HepG2 (cell line): Measurements from ENCODE around the gene SDF2. TPM values are rescaled to one million over a fixed set of nuclear protein-coding genes. Genes with fewer than 3 reads are reported as not detected.

Experiments used
- ARNT ChIP-seq: fragments of 450-650 bp; IDR thresholded peaks from 2 replicates; pipeline ENCODE4 v1.6.1; 2017
- KMT2A ChIP-seq: sonication (generic); formaldehyde crosslinking; IDR thresholded peaks from 2 replicates; pipeline ENCODE4 v1.4.0; 2020; ENCODE audit warnings: missing genetic modification reagents
- NPAS2 ChIP-seq: sonication (generic); formaldehyde crosslinking; IDR thresholded peaks from 2 replicates; pipeline ENCODE4 v1.8.0; 2022; ENCODE audit warnings: mild to moderate bottlenecking, missing genetic modification reagents, borderline replicate concordance
- NR2F2 ChIP-seq: IDR thresholded peaks from 2 replicates; pipeline ENCODE4 v1.6.1; 2012; ENCODE audit warnings: low read depth, inconsistent platforms, borderline replicate concordance
- PHF21A ChIP-seq: sonication (generic); formaldehyde crosslinking; IDR thresholded peaks from 2 replicates; pipeline ENCODE4 v1.5.0; 2020; ENCODE audit warnings: mild to moderate bottlenecking, missing genetic modification reagents
- XBP1 ChIP-seq: sonication (generic); formaldehyde crosslinking; IDR thresholded peaks from 2 replicates; pipeline ENCODE4 v1.5.0; 2020; ENCODE audit warnings: missing genetic modification reagents
- ZBTB7B ChIP-seq: sonication (generic); formaldehyde crosslinking; IDR thresholded peaks from 2 replicates; pipeline ENCODE4 v1.4.0; 2020; ENCODE audit warnings: missing genetic modification reagents
- ZNF367 ChIP-seq: sonication (generic); formaldehyde crosslinking; IDR thresholded peaks from 2 replicates; pipeline ENCODE4 v1.4.0; 2020; ENCODE audit warnings: missing genetic modification reagents, borderline replicate concordance
- ZNF570 ChIP-seq: sonication (generic); formaldehyde crosslinking; IDR thresholded peaks from 2 replicates; pipeline ENCODE4 v1.4.0; 2020; ENCODE audit warnings: mild to moderate bottlenecking, missing genetic modification reagents, borderline replicate concordance
- ZNF777 ChIP-seq: sonication (generic); formaldehyde crosslinking; IDR thresholded peaks from 2 replicates; pipeline ENCODE4 v1.4.0; 2020; ENCODE audit warnings: missing genetic modification reagents
- polyA plus RNA-seq, 8 experiments: library from polyadenylated mRNA; depleted of rRNA in 3 of 8; stranded (reverse) in 7 of 8; unstranded in 1 of 8; fragments of >200 nt; fragmentation: Illumina TruSeq in 4 of 8; extraction: Trizol in 4 of 8; gene quantifications; 2 replicates each; pipeline versions ENCODE4 v1.2.1 to v1.2.3, GENCODE V29; 2011 to 2016; ENCODE audit warnings: low read depth in 4 of 8, missing spikeins in 1 of 8, mixed read lengths in 1 of 8; ENCODE audit not compliant: insufficient read depth in 1 of 8
- total RNA-seq, 5 experiments: library from RNA; depleted of rRNA; stranded (reverse); fragments of >200 nt; fragmentation: Illumina TruSeq; extraction: Trizol; gene quantifications; 2 replicates each; pipeline ENCODE4 v1.2.3, GENCODE V29; 2016; ENCODE audit warnings: low read depth in 1 of 5
- TF ChIP-seq, protein P1 (sequence below): IDR thresholded peaks from 2 replicates; pipeline ENCODE4 v1.6.1; 2016; ENCODE audit warnings: mild to moderate bottlenecking, missing biosample characterization, missing genetic modification reagents
- TF ChIP-seq, protein P2 (sequence below), 2 experiments: sonication (generic) in 1 of 2; formaldehyde crosslinking in 1 of 2; IDR thresholded peaks; 2 replicates each; pipeline versions ENCODE4 v1.4.0 to v1.6.1; 2016 to 2020; ENCODE audit warnings: borderline replicate concordance in 1 of 2, low read depth in 1 of 2, mild to moderate bottlenecking in 1 of 2, missing genetic modification reagents in 1 of 2
- TF ChIP-seq, protein P3 (sequence below): IDR thresholded peaks from 2 replicates; pipeline ENCODE4 v1.6.1; 2016; ENCODE audit warnings: low read depth, control low read depth
- TF ChIP-seq, protein P4 (sequence below): sonication (generic); formaldehyde crosslinking; IDR thresholded peaks from 2 replicates; pipeline ENCODE4 v1.4.0; 2020; ENCODE audit warnings: missing genetic modification reagents
- TF ChIP-seq, protein P5 (sequence below): sonication (generic); formaldehyde crosslinking; IDR thresholded peaks from 2 replicates; pipeline ENCODE4 v1.4.0; 2020; ENCODE audit warnings: mild to moderate bottlenecking, missing genetic modification reagents
- TF ChIP-seq, protein P6 (sequence below): sonication (generic); formaldehyde crosslinking; IDR thresholded peaks from 2 replicates; pipeline ENCODE4 v1.4.0; 2020; ENCODE audit warnings: missing genetic modification reagents
- TF ChIP-seq, protein P7 (sequence below): sonication (generic); formaldehyde crosslinking; IDR thresholded peaks from 2 replicates; pipeline ENCODE4 v1.4.0; 2020; ENCODE audit warnings: mild to moderate bottlenecking, missing genetic modification reagents

Gene SDF2
- total and polyA plus RNA-seq, 2 of the 13 experiments (the other 11 are each of a cell fraction or from before 2014, with no cell fraction given): 58.2 to 58.4 TPM

DNA sequence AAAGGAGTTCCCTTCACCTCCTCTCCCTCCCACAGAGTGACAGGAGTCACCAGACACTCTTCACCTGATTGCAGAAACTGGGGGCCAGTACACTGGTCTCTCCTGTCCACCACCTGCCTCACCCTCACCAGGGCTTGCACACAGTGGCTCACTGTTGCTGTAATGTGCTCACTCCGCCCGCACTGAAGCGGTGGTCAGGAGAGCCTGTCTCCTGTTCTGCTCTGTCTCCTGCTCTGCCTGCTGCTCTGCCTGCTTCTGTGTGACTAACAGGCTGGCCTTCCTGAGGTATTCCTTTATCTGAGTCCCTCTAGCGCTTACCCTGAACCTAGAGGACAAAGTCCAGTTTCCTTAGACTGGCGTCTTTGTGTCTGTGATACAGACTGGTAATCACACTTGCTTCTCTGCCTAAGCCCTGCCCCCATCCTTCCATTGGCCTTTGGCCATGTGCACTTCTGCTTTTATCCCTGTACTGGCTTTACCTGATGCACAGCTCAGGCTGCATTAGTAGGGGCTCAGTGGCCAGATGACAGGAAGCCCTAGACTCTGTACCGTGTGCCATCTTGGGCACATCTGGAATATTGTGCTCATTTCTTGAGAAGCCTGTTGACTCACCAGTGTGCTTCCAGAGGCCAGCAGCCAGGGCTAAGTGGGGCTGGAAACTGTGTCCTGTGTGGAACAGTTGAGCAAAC, 36.7 kb upstream of the SDF2 start (continued):
- TF ChIP-seq, protein P1, sequence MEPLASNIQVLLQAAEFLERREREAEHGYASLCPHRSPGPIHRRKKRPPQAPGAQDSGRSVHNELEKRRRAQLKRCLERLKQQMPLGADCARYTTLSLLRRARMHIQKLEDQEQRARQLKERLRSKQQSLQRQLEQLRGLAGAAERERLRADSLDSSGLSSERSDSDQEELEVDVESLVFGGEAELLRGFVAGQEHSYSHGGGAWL (CRISPR knock-in tag): 0 out of 2 replicates have a peak, but pooled peaks have one; percentile 15
- no peak for TF ChIP-seq ZNF367 (CRISPR knock-in tag)
- no peak for TF ChIP-seq ZNF570 (CRISPR knock-in tag)
- TF ChIP-seq ZBTB7B: peak; percentile 77
- peak; percentile 34; the same call in 1 of the 2 replicates for TF ChIP-seq KMT2A
- TF ChIP-seq, protein P2, sequence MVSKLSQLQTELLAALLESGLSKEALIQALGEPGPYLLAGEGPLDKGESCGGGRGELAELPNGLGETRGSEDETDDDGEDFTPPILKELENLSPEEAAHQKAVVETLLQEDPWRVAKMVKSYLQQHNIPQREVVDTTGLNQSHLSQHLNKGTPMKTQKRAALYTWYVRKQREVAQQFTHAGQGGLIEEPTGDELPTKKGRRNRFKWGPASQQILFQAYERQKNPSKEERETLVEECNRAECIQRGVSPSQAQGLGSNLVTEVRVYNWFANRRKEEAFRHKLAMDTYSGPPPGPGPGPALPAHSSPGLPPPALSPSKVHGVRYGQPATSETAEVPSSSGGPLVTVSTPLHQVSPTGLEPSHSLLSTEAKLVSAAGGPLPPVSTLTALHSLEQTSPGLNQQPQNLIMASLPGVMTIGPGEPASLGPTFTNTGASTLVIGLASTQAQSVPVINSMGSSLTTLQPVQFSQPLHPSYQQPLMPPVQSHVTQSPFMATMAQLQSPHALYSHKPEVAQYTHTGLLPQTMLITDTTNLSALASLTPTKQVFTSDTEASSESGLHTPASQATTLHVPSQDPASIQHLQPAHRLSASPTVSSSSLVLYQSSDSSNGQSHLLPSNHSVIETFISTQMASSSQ (IDR thresholded peaks at IDR 0.05; ENCODE audit: low read depth): no peak; the same call in 1 of the 2 replicates
- TF ChIP-seq, protein P2 (CRISPR knock-in tag; IDR thresholded peaks at IDR 0.05; ENCODE audit: borderline replicate concordance): peak; percentile 82; the same call in 1 of the 2 replicates
- TF ChIP-seq, protein P3, sequence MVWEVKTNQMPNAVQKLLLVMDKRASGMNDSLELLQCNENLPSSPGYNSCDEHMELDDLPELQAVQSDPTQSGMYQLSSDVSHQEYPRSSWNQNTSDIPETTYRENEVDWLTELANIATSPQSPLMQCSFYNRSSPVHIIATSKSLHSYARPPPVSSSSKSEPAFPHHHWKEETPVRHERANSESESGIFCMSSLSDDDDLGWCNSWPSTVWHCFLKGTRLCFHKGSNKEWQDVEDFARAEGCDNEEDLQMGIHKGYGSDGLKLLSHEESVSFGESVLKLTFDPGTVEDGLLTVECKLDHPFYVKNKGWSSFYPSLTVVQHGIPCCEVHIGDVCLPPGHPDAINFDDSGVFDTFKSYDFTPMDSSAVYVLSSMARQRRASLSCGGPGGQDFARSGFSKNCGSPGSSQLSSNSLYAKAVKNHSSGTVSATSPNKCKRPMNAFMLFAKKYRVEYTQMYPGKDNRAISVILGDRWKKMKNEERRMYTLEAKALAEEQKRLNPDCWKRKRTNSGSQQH: peak; percentile 46; the same call in 1 of the 2 replicates
- TF ChIP-seq ARNT: no peak
- TF ChIP-seq, protein P4, sequence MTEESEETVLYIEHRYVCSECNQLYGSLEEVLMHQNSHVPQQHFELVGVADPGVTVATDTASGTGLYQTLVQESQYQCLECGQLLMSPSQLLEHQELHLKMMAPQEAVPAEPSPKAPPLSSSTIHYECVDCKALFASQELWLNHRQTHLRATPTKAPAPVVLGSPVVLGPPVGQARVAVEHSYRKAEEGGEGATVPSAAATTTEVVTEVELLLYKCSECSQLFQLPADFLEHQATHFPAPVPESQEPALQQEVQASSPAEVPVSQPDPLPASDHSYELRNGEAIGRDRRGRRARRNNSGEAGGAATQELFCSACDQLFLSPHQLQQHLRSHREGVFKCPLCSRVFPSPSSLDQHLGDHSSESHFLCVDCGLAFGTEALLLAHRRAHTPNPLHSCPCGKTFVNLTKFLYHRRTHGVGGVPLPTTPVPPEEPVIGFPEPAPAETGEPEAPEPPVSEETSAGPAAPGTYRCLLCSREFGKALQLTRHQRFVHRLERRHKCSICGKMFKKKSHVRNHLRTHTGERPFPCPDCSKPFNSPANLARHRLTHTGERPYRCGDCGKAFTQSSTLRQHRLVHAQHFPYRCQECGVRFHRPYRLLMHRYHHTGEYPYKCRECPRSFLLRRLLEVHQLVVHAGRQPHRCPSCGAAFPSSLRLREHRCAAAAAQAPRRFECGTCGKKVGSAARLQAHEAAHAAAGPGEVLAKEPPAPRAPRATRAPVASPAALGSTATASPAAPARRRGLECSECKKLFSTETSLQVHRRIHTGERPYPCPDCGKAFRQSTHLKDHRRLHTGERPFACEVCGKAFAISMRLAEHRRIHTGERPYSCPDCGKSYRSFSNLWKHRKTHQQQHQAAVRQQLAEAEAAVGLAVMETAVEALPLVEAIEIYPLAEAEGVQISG (CRISPR knock-in tag): peak; percentile 69
- TF ChIP-seq, protein P5, sequence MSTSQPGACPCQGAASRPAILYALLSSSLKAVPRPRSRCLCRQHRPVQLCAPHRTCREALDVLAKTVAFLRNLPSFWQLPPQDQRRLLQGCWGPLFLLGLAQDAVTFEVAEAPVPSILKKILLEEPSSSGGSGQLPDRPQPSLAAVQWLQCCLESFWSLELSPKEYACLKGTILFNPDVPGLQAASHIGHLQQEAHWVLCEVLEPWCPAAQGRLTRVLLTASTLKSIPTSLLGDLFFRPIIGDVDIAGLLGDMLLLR (CRISPR knock-in tag): no peak
- TF ChIP-seq, protein P6, sequence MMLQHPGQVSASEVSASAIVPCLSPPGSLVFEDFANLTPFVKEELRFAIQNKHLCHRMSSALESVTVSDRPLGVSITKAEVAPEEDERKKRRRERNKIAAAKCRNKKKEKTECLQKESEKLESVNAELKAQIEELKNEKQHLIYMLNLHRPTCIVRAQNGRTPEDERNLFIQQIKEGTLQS (CRISPR knock-in tag): peak; percentile 12; the same call in 1 of the 2 replicates
- TF ChIP-seq, protein P7, sequence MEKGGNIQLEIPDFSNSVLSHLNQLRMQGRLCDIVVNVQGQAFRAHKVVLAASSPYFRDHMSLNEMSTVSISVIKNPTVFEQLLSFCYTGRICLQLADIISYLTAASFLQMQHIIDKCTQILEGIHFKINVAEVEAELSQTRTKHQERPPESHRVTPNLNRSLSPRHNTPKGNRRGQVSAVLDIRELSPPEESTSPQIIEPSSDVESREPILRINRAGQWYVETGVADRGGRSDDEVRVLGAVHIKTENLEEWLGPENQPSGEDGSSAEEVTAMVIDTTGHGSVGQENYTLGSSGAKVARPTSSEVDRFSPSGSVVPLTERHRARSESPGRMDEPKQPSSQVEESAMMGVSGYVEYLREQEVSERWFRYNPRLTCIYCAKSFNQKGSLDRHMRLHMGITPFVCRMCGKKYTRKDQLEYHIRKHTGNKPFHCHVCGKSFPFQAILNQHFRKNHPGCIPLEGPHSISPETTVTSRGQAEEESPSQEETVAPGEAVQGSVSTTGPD (CRISPR knock-in tag): no peak
- TF ChIP-seq XBP1 (CRISPR knock-in tag): no peak
- TF ChIP-seq PHF21A (CRISPR knock-in tag): peak; percentile 77
- TF ChIP-seq NR2F2: no peak
- TF ChIP-seq NPAS2: no peak
- peak; percentile 24; the same call in 1 of the 2 replicates for TF ChIP-seq ZNF777
